ENCODE results near the gene SCN9A.

The SCN9A gene

GRCh38 chr2:166388481-166389070, 12.8 kb upstream of the SCN9A start:
- Mint-ChIP-seq H3K4me3 (no peak overlapping the region), H3K9me3 (no peaks in the 10 kb centered on the region), H3K4me1 (peaks cover 0 to 6% of the 10 kb centered on the region in 2 donors), H3K36me3 (no peaks in the 10 kb centered on the region), H3K27me3 (no peaks in the 10 kb centered on the region), H3K27ac (no peak overlapping the region)
- no peak for DNase-seq
- ATAC-seq (replicated peaks): no peak

GRCh38 chr2:166385313-166385712, 9.6 kb upstream of the SCN9A start:
- DNase-seq: no peak
- no peak overlapping the region for H3K27ac Mint-ChIP-seq
- no peaks in the 10 kb centered on the region for H3K36me3 Mint-ChIP-seq
- peaks cover 0 to 6% of the 10 kb centered on the region in 2 donors for H3K27me3 Mint-ChIP-seq
- H3K4me1 Mint-ChIP-seq: peaks cover 0 to 6% of the 10 kb centered on the region in 2 donors
- H3K4me3 Mint-ChIP-seq: no peak overlapping the region
- no peaks in the 10 kb centered on the region for H3K9me3 Mint-ChIP-seq
- ATAC-seq (replicated peaks): no peak

- Mint-ChIP-seq H3K4me3 (no peak overlapping the region), H3K9me3 (no peaks in the 10 kb centered on the region), H3K27ac (no peak overlapping the region), H3K36me3 (no peaks in the 10 kb centered on the region), H3K27me3 (peaks cover 0 to 6% of the 10 kb centered on the region in 2 donors), H3K4me1 (peaks cover 0 to 6% of the 10 kb centered on the region in 2 donors)
- DNase-seq (no peak), ATAC-seq (replicated peaks) (no peak)
These were observed 9.0 kb upstream of the SCN9A start for GRCh38 chr2:166384774-166385173.

GRCh38 chr2:166382448-166382847, 6.7 kb upstream of the SCN9A start:
- Mint-ChIP-seq H3K9me3 (no peaks in the 10 kb centered on the region), H3K36me3 (no peaks in the 10 kb centered on the region), H3K4me1 (peaks cover 0 to 1% of the 10 kb centered on the region in 2 donors), H3K27ac (no peak overlapping the region), H3K27me3 (peaks cover 9 to 22% of the 10 kb centered on the region in 2 donors), H3K4me3 (no peak overlapping the region)
- ATAC-seq (replicated peaks) (no peak), DNase-seq (no peak)

- no peak for ATAC-seq (replicated peaks)
- H3K4me3 Mint-ChIP-seq: no peak overlapping the region
These were observed 4.9 kb upstream of the SCN9A start for GRCh38 chr2:166380615-166381014.

GRCh38 chr2:166376873-166377272, 1.1 kb upstream of the SCN9A start:
- ATAC-seq (replicated peaks) (no peak), DNase-seq (no peak)
- no peak overlapping the region for H3K27ac Mint-ChIP-seq
- H3K9me3 Mint-ChIP-seq: no peaks in the 10 kb centered on the region
- H3K4me3 Mint-ChIP-seq: no peak overlapping the region
- peaks cover 36 to 53% of the 10 kb centered on the region in 2 donors for H3K27me3 Mint-ChIP-seq
- H3K36me3 Mint-ChIP-seq: no peaks in the 10 kb centered on the region
- peaks cover 8 to 16% of the 10 kb centered on the region in 2 donors for H3K4me1 Mint-ChIP-seq

More at GRCh38 chr2:166380615-166381014, 4.9 kb upstream of the SCN9A start:
- peaks cover 25 to 38% of the 10 kb centered on the region in 2 donors for H3K27me3 Mint-ChIP-seq
- no peak for DNase-seq
- peaks cover 1 to 7% of the 10 kb centered on the region in 2 donors for H3K4me1 Mint-ChIP-seq
- H3K9me3 Mint-ChIP-seq: no peaks in the 10 kb centered on the region
- no peak overlapping the region for H3K27ac Mint-ChIP-seq
- no peaks in the 10 kb centered on the region for H3K36me3 Mint-ChIP-seq

- Mint-ChIP-seq H3K27me3 (peaks cover 36 to 53% of the 10 kb centered on the region in 2 donors), H3K36me3 (no peaks in the 10 kb centered on the region), H3K9me3 (no peaks in the 10 kb centered on the region), H3K27ac (no peak overlapping the region), H3K4me1 (peaks cover 8 to 16% of the 10 kb centered on the region in 2 donors), H3K4me3 (peak overlapping the region; percentile 69 to 82)
- peak in 1 of 2 donors; percentile 6 for ATAC-seq (replicated peaks)
- DNase-seq: no peak
These were observed 714 bp upstream of the SCN9A start for GRCh38 chr2:166376488-166376828.

GRCh38 chr2:166375195-166375735, 479 bp downstream of the SCN9A start:
- H3K27me3 Mint-ChIP-seq: peaks cover 36 to 47% of the 10 kb centered on the region in 2 donors
- H3K27ac Mint-ChIP-seq: no peak overlapping the region
- H3K4me1 Mint-ChIP-seq: peaks cover 8 to 16% of the 10 kb centered on the region in 2 donors
- H3K9me3 Mint-ChIP-seq: no peaks in the 10 kb centered on the region
- peak; percentile 1 for DNase-seq
- peak overlapping the region; percentile 60 to 82 for H3K4me3 Mint-ChIP-seq
- H3K36me3 Mint-ChIP-seq: no peaks in the 10 kb centered on the region
- ATAC-seq (replicated peaks): peak; percentile 4 to 19

GRCh38 chr2:166373951-166374350, 1.8 kb downstream of the SCN9A start:
- H3K4me3 Mint-ChIP-seq: no peak overlapping the region
- DNase-seq (no peak), ATAC-seq (replicated peaks) (peak in 1 of 2 donors; percentile 49)
- H3K9me3 Mint-ChIP-seq: no peaks in the 10 kb centered on the region
- H3K27ac Mint-ChIP-seq: no peak overlapping the region
- peaks cover 36 to 46% of the 10 kb centered on the region in 2 donors for H3K27me3 Mint-ChIP-seq
- H3K36me3 Mint-ChIP-seq: no peaks in the 10 kb centered on the region
- H3K4me1 Mint-ChIP-seq: peaks cover 8 to 16% of the 10 kb centered on the region in 2 donors

GRCh38 chr2:166373539-166373938, 2.2 kb downstream of the SCN9A start:
- Mint-ChIP-seq H3K4me1 (peaks cover 8 to 16% of the 10 kb centered on the region in 2 donors), H3K27me3 (peaks cover 36 to 42% of the 10 kb centered on the region in 2 donors), H3K9me3 (no peaks in the 10 kb centered on the region), H3K4me3 (no peak overlapping the region), H3K36me3 (no peaks in the 10 kb centered on the region), H3K27ac (no peak overlapping the region)
- ATAC-seq (replicated peaks) (no peak), DNase-seq (no peak)

GRCh38 chr2:166373105-166373504, 2.6 kb downstream of the SCN9A start:
- Mint-ChIP-seq H3K27me3 (peaks cover 34 to 38% of the 10 kb centered on the region in 2 donors), H3K9me3 (no peaks in the 10 kb centered on the region), H3K36me3 (no peaks in the 10 kb centered on the region), H3K27ac (no peak overlapping the region), H3K4me1 (peaks cover 8 to 16% of the 10 kb centered on the region in 2 donors), H3K4me3 (no peak overlapping the region)
- ATAC-seq (replicated peaks) (no peak), DNase-seq (no peak)

- Mint-ChIP-seq H3K4me1 (peaks cover 8 to 16% of the 10 kb centered on the region in 2 donors), H3K9me3 (no peaks in the 10 kb centered on the region), H3K36me3 (no peaks in the 10 kb centered on the region), H3K27me3 (peaks cover 24 to 30% of the 10 kb centered on the region in 2 donors), H3K4me3 (no peak overlapping the region), H3K27ac (no peak overlapping the region)
- DNase-seq (no peak), ATAC-seq (replicated peaks) (no peak)
These were observed 3.7 kb downstream of the SCN9A start for GRCh38 chr2:166372046-166372445.

GRCh38 chr2:166365803-166366420, 9.8 kb downstream of the SCN9A start:
- Mint-ChIP-seq H3K4me1 (no peaks in the 10 kb centered on the region), H3K36me3 (no peaks in the 10 kb centered on the region), H3K27ac (no peak overlapping the region), H3K27me3 (peaks cover 0 to 5% of the 10 kb centered on the region in 2 donors), H3K9me3 (no peaks in the 10 kb centered on the region), H3K4me3 (no peak overlapping the region)
- ATAC-seq (replicated peaks) (no peak), DNase-seq (no peak)

- no peak for ATAC-seq (replicated peaks)
- Mint-ChIP-seq H3K4me1 (no peaks in the 10 kb centered on the region), H3K36me3 (no peaks in the 10 kb centered on the region), H3K27me3 (peaks cover 0 to 5% of the 10 kb centered on the region in 2 donors), H3K4me3 (no peak overlapping the region), H3K27ac (no peak overlapping the region), H3K9me3 (no peaks in the 10 kb centered on the region)
- no peak for DNase-seq
These were observed 10.5 kb downstream of the SCN9A start for GRCh38 chr2:166365239-166365638.

Data from stimulated activated naive B cell treated with anti-CD40 and anti-IgM and Interleukin-4, amounts not matched to agents 10 μg/mL and 1 μg/mL and 100 μg/mL, for 72 hours (primary cell).